ENCODE results near the gene RASGRP1.

The RASGRP1 gene

GRCh38 chr15:38504680-38505467 is 59.7 kb downstream of the RASGRP1 start:
- DNase-seq (ENCODE audit: low spot score) = no peak

- no peak for DNase-seq (ENCODE audit: low spot score)
Measured at GRCh38 chr15:38503496-38503895, 61.1 kb downstream of the RASGRP1 start.

- DNase-seq (ENCODE audit: low spot score) = no peak
Measured at GRCh38 chr15:38499651-38500050, 65.0 kb downstream of the RASGRP1 start.

GRCh38 chr15:38496151-38496550 is 68.5 kb downstream of the RASGRP1 start:
- DNase-seq (ENCODE audit: low spot score) = no peak

GRCh38 chr15:38490242-38490922 is 74.2 kb downstream of the RASGRP1 start:
- DNase-seq (ENCODE audit: low spot score) = peak; percentile 35

- no peak for DNase-seq (ENCODE audit: low spot score)
Measured at GRCh38 chr15:38487378-38487777, 77.2 kb downstream of the RASGRP1 start.

- no peak for DNase-seq (ENCODE audit: low spot score)
Measured at GRCh38 chr15:38486936-38487335, 77.7 kb downstream of the RASGRP1 start.

- no peak for DNase-seq (ENCODE audit: low spot score)
Measured at GRCh38 chr15:38482572-38482971, 82.0 kb downstream of the RASGRP1 start.

- no peak for DNase-seq (ENCODE audit: low spot score)
Measured at GRCh38 chr15:38481761-38482160, 82.9 kb downstream of the RASGRP1 start.

GRCh38 chr15:38481113-38481512 is 83.5 kb downstream of the RASGRP1 start:
- no peak for DNase-seq (ENCODE audit: low spot score)

GRCh38 chr15:38479756-38480155 is 84.9 kb downstream of the RASGRP1 start:
- DNase-seq (ENCODE audit: low spot score) = no peak

GRCh38 chr15:38479266-38479665 is 85.3 kb downstream of the RASGRP1 start:
- no peak for DNase-seq (ENCODE audit: low spot score)

GRCh38 chr15:38477637-38478036 is 87.0 kb downstream of the RASGRP1 start:
- DNase-seq (ENCODE audit: low spot score) = no peak

- no peak for DNase-seq (ENCODE audit: low spot score)
Measured at GRCh38 chr15:38476120-38476519, 88.5 kb downstream of the RASGRP1 start.

- no peak for DNase-seq (ENCODE audit: low spot score)
Measured at GRCh38 chr15:38475361-38475760, 89.3 kb downstream of the RASGRP1 start.

- DNase-seq (ENCODE audit: low spot score) = peak; percentile 72
Measured at GRCh38 chr15:38474155-38474757, 90.4 kb downstream of the RASGRP1 start.

GRCh38 chr15:38471974-38472373 is 92.6 kb downstream of the RASGRP1 start:
- DNase-seq (ENCODE audit: low spot score) = no peak

- no peak for DNase-seq (ENCODE audit: low spot score)
Measured at GRCh38 chr15:38470816-38471215, 93.8 kb downstream of the RASGRP1 start.

- DNase-seq (ENCODE audit: low spot score) = no peak
Measured at GRCh38 chr15:38464675-38465074, 99.9 kb downstream of the RASGRP1 start.

- DNase-seq (ENCODE audit: low spot score) = no peak
Measured at GRCh38 chr15:38463893-38464292, 100.7 kb downstream of the RASGRP1 start.

- peak; percentile 19 for DNase-seq (ENCODE audit: low spot score)
Measured at GRCh38 chr15:38461066-38461833, 103.4 kb downstream of the RASGRP1 start.

- no peak for DNase-seq (ENCODE audit: low spot score)
Measured at GRCh38 chr15:38460543-38460942, 104.1 kb downstream of the RASGRP1 start.
